SK-N-SH treated with all-trans-retinoic acid at 6 μM for 48 hours (cell line): Measurements from ENCODE around the gene RNF224.

Experiments used
- ARNTL ChIP-seq: fragments of 450-650 bp; formaldehyde crosslinking; IDR thresholded peaks from 2 replicates; pipeline ENCODE4 v1.5.0; 2020; ENCODE audit warnings: low read depth, mild to moderate bottlenecking, moderate library complexity, borderline replicate concordance
- CSDC2 ChIP-seq: fragments of 250-450 bp; sonication (Bioruptor Pico); IDR thresholded peaks from 2 replicates; pipeline ENCODE4 v1.5.0; 2020; ENCODE audit warnings: mild to moderate bottlenecking, moderate library complexity

- TF ChIP-seq ARNTL (CRISPR knock-in tag) (no peak), CSDC2 (CRISPR knock-in tag) (no peak)
These were observed 29.6 kb downstream of the RNF224 start for GRCh38 chr9:137256856-137257255.
